PC-3 (cell line): ENCODE data around the gene PDIK1L. TPM values are rescaled to one million over a fixed set of nuclear protein-coding genes. Genes with fewer than 3 reads are reported as not detected.

Experiments
- ATAC-seq: fragments of 200-7000 bp; cut with Tn5 transposase; 2 replicates; pipeline ENCODE4 v1.9.1; 2020; ENCODE audit warnings: mild to moderate bottlenecking, moderate library complexity
- BruUV-seq: library from RNA; stranded (reverse); fragments of 400-500 nt; replicated peaks from 2 replicates; lab custom pipeline; 2021; lab: Mats Ljungman, UMichigan
- CTCF ChIA-PET: fragments of 300-600 bp; sonication (Branson Sonifier 250); formaldehyde crosslinking; loops from one replicate; lab custom pipeline; 2022; ENCODE audit warnings: antibody characterized with exemption; lab: Charles Lee
- POLR2A ChIA-PET: fragments of 300-600 bp; sonication (Branson Sonifier 250); formaldehyde crosslinking; loops from one replicate; lab custom pipeline; 2022; ENCODE audit warnings: antibody characterized with exemption; ENCODE audit not compliant: unreplicated experiment; lab: Charles Lee
- DNase-seq: peaks from one replicate; pipeline ENCODE4 v3.0.0-alpha.2; 2015
- H2AFZ ChIP-seq: fragments of 300-600 bp; sonication (generic); 2 replicates; pipeline ENCODE4 v1.6.0; 2016; ENCODE audit warnings: antibody characterized with exemption, low read length
- H3F3A ChIP-seq: fragments of 300-600 bp; sonication (generic); one replicate; pipeline ENCODE4 v1.6.0; 2017; ENCODE audit warnings: antibody characterized with exemption, low read length, control low read depth, mild to moderate bottlenecking; ENCODE audit not compliant: unreplicated experiment
- H3K27ac ChIP-seq: fragments of 300-600 bp; sonication (generic); 2 replicates; pipeline ENCODE4 v1.5.1; 2016; ENCODE audit warnings: mild to moderate bottlenecking, low read length
- H3K27me3 ChIP-seq: fragments of 300-600 bp; sonication (generic); 2 replicates; pipeline ENCODE4 v1.6.1; 2016; ENCODE audit warnings: low read length, mixed read lengths
- H3K36me3 ChIP-seq: fragments of 300-600 bp; sonication (generic); 2 replicates; pipeline ENCODE4 v1.6.1; 2016; ENCODE audit warnings: low read depth, mixed run types, low read length, mixed read lengths
- H3K4me1 ChIP-seq: fragments of 300-600 bp; sonication (generic); 2 replicates; pipeline ENCODE4 v1.5.1; 2016; ENCODE audit warnings: low read length; ENCODE audit not compliant: insufficient read depth
- H3K4me2 ChIP-seq: fragments of 300-600 bp; sonication (generic); 2 replicates; pipeline ENCODE4 v1.6.0; 2016; ENCODE audit warnings: low read length
- H3K4me3 ChIP-seq: fragments of 300-600 bp; sonication (generic); 2 replicates; pipeline ENCODE4 v1.5.1; 2016; ENCODE audit warnings: mild to moderate bottlenecking, low read length, mixed read lengths
- H3K79me2 ChIP-seq: fragments of 300-600 bp; sonication (generic); 2 replicates; pipeline ENCODE4 v1.6.1; 2017; ENCODE audit warnings: low read length, mixed read lengths
- H3K9ac ChIP-seq: fragments of 300-600 bp; sonication (generic); 2 replicates; pipeline ENCODE4 v1.6.0; 2016; ENCODE audit warnings: mild to moderate bottlenecking, low read length
- H3K9me2 ChIP-seq: fragments of 300-600 bp; sonication (generic); replicated peaks from 2 replicates; pipeline ENCODE4 v1.6.1; 2016; ENCODE audit warnings: mixed run types, low read length, mixed read lengths
- H3K9me3 ChIP-seq: fragments of 300-600 bp; sonication (generic); 2 replicates; pipeline ENCODE4 v1.6.1; 2016; ENCODE audit warnings: low read length, mixed read lengths
- H4K20me1 ChIP-seq: fragments of 300-600 bp; sonication (generic); 2 replicates; pipeline ENCODE4 v1.6.1; 2016; ENCODE audit warnings: low read length, mixed read lengths
- CTCF ChIP-seq: fragments of 300-600 bp; sonication (generic); conservative IDR thresholded peaks from 2 replicates; pipeline ENCODE4 v1.5.1; 2017; ENCODE audit warnings: antibody characterized with exemption, low read depth, mild to moderate bottlenecking, low read length
- EZH2 ChIP-seq: fragments of 300-600 bp; sonication (generic); IDR thresholded peaks from one replicate; pipeline ENCODE4 v1.6.1; 2017; ENCODE audit warnings: antibody characterized with exemption, mild to moderate bottlenecking, low read length; ENCODE audit not compliant: unreplicated experiment
- EZH2phosphoT487 ChIP-seq: fragments of 300-600 bp; sonication (generic); IDR thresholded peaks from 2 replicates; pipeline ENCODE4 v1.6.1; 2018; ENCODE audit warnings: mild to moderate bottlenecking, antibody characterized with exemption, low read length, borderline replicate concordance
- intact Hi-C: fragments of 100-400 bp; cut with micrococcal nuclease; formaldehyde crosslinking; loops from 2 replicates; pipeline ENCODE4 v1.9.0; 2023
- total RNA-seq: library from RNA; depleted of rRNA; stranded (reverse); fragments of >200 nt; gene quantifications from 2 replicates; pipeline ENCODE4 v1.2.3, GENCODE V29; 2014

The PDIK1L gene
- total RNA-seq, 1 experiment from 2014 or later: 5.2 TPM

GRCh38 chr1:26160527-26161414 is 49.1 kb downstream of the PDIK1L start:
- no peak for DNase-seq
- CTCF ChIA-PET: no interaction called here
- Histone ChIP-seq H3K4me2 (peak overlapping the region; percentile 98; the same call in 1 of the 2 replicates), H3K27ac (no peak overlapping the region), H3F3A (no peaks in the 10 kb centered on the region), H3K9me2 (no peaks in the 10 kb centered on the region), H3K9ac (no peak overlapping the region), H3K79me2 (no peaks in the 10 kb centered on the region), H3K9me3 (no peaks in the 10 kb centered on the region), H3K36me3 (no peaks in the 10 kb centered on the region), H3K27me3 (no peaks in the 10 kb centered on the region), H4K20me1 (no peaks in the 10 kb centered on the region), H3K4me3 (peak overlapping the region; percentile 74; the same call in 1 of the 2 replicates), H3K4me1 (peaks cover 9% of the 10 kb centered on the region), H2AFZ (peak overlapping the region; percentile 95; the same call in 1 of the 2 replicates)
- no peak for ATAC-seq
- BruUV-seq: no TSS peak
- intact Hi-C loops: loop anchor here (5.0 kb wide), 1 partner anchor 53 kb away; no protein-coding TSS in a partner anchor
- TF ChIP-seq EZH2phosphoT487: no peak
- no peak for TF ChIP-seq CTCF
- no peak for TF ChIP-seq EZH2
- POLR2A ChIA-PET: no interaction called here

GRCh38 chr1:26161415-26162219 is 50.0 kb downstream of the PDIK1L start:
- Histone ChIP-seq H2AFZ (peak overlapping the region; percentile 95), H3F3A (no peaks in the 10 kb centered on the region), H3K27ac (no peak overlapping the region), H3K9me3 (no peaks in the 10 kb centered on the region), H3K4me3 (peak overlapping the region; percentile 74), H4K20me1 (no peaks in the 10 kb centered on the region), H3K27me3 (no peaks in the 10 kb centered on the region), H3K4me2 (peak overlapping the region; percentile 98), H3K9me2 (no peaks in the 10 kb centered on the region), H3K4me1 (peaks cover 7% of the 10 kb centered on the region), H3K79me2 (no peaks in the 10 kb centered on the region), H3K9ac (peak overlapping the region; percentile 31; the same call in 1 of the 2 replicates), H3K36me3 (no peaks in the 10 kb centered on the region)
- DNase-seq: peak; percentile 48
- BruUV-seq: no TSS peak
- intact Hi-C loops: loop anchor here (5.0 kb wide), 1 partner anchor 54 kb away; no protein-coding TSS in a partner anchor
- peak; percentile 65 for ATAC-seq
- TF ChIP-seq EZH2phosphoT487 (no peak), CTCF (peak; percentile 19; the same call in 1 of the 2 replicates), EZH2 (no peak)
- ChIA-PET POLR2A (interaction anchor here (0.5 kb wide), 1 partner anchor 120 kb away, joined by 4 read pairs; no protein-coding TSS in a partner anchor), CTCF (no interaction called here)
